ENCODE results near the gene MED13L.

DNA sequence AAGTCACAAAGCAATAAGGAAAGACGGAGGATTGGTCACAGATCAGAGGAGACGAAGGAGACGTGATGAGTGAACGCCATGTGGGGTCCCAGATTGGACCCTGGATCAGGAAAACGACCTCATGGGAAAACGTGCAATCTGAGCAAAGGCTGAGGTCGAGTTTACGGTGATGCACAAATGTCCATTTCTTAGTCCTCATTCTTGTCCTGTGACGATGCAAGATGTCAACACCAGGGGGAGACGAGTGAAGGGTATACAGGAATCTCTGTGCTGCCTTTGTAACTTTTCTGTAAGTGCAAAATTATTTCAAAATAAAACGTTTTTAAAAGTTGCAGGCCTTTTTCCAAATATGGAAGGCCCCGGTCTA is 329.8 kb downstream of the MED13L start:
- TF ChIP-seq EZH2 (IDR thresholded peaks at IDR 0.05; ENCODE audit: insufficient read depth, poor library complexity, severe bottlenecking): no peak
- no peak for TF ChIP-seq EZH2phosphoT487 (IDR thresholded peaks at IDR 0.05; ENCODE audit: insufficient read depth, low read depth)
